ENCODE measurements around the gene FERMT2.
"Not testable (repeated sequence)": the region's sequence is repeated elsewhere in the genome, so short reads cannot be mapped to it uniquely, and the experiment has no call there.

FERMT2 gene

GRCh38 chr14:52900731-52901130 is 50.1 kb downstream of the FERMT2 start:
- DNase-seq (ENCODE audit: low read depth) = no peak

GRCh38 chr14:52898496-52898895 is 52.4 kb downstream of the FERMT2 start:
- DNase-seq (ENCODE audit: low read depth) = no peak

DNA sequence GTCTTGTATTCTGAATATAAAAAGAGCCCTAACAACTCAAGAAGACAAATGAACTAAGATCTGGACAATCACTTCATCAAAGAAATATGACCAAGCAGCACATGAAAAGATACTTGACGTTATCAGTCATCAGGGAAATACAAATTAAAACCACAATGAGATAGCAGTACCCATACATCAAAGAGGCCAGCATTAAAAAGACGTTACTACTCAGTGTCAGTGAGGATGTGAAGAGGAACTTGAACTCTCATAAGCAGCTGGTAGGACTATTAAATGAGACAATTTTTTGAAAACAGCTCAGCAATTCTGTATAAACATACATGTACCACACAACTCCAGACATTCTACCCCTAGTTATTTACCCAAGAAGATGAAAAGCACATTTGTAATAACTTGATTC is 55.9 kb downstream of the FERMT2 start:
- peak; percentile 50 for DNase-seq (ENCODE audit: low read depth)

DNA sequence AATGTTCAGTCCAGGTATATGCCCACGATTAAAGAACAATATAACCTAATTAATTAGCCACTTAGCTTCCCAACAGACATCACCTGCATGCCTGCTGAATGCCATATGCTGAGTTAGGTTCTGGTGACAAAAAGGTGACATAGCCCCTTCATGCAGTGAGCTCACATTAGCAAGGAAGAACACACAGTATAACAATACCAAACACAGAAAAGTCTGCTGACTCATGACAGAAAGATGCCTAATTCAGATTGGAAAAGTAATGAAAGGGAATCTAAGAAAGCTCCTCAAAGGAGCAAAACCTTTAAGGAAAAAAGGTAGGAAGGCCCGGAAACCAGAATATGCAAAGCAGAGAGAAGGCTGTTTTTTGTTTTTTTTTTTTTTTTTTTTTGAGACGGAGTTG is 59.0 kb downstream of the FERMT2 start:
- no peak for DNase-seq (ENCODE audit: low read depth)

DNA sequence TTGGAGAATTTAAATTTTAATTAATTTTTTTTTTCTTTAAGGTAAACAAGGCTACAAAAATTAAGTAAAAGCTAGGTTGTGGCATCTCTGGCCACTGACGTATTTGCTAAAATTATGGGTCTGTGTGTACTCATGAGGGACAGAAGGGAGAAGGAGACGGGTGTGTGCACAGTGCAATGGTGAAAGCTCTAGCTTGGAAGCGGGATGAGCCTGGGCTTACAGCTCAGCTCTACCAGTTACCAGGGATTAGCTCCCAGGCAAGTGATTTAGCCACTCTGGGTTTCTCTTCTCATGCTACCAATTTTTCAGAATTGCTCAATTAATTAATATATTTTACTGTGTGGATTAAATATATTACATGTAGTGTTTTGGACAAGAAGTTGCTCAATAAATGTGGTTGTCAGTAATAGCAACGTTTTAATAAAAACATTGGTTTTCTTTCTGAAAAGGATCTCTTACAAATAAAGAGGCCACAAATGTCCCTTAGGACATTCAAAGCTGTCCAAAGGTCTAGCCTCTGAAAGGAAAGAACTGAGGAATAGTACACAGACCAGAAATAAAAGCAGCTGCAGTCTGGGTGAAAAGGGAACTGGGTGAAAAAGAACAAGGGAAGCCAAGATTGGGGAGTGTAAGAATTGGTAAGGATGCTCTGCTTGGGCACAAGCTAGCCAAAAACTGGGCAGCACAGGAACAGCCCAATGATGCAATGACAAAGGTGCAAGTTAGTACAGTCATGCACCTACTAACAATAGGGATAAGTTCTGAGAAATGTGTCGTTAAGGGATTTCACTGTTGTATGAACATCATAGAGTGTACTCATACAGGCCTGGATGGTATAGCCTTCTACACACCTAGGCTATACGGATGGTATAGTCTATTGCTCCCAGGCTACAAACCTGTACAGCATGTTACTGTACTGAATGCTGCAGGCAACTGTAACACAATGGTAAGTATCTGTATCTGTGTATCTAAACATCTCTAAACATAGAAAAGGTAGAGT is 61.7 kb downstream of the FERMT2 start:
- DNase-seq (ENCODE audit: low read depth) = peak; percentile 84

GRCh38 chr14:52888159-52888558 is 62.7 kb downstream of the FERMT2 start:
- DNase-seq (ENCODE audit: low read depth) = no peak

DNA sequence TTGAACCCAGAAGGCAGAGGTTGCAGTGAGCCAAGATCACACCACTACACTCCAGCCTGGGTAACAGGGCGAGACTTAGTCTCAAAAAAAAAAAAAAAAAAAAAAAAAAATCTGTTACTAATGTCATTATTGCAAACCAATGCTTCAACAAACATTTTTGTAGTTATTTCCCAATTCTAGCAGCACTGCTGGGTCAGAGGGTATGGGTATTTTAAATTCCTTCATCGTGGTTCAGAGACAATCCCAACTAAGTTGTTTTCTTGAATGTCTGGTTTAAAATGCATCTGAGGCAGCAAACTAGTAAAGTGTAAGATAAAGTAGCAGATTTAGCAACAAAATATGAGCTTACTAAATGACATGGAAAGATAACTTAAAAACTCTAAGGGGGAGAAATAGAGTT is 65.6 kb downstream of the FERMT2 start:
- DNase-seq (ENCODE audit: low read depth) = peak; percentile 66

- DNase-seq (ENCODE audit: low read depth) = no peak
Measured at GRCh38 chr14:52883658-52884057, 67.2 kb downstream of the FERMT2 start.

DNA sequence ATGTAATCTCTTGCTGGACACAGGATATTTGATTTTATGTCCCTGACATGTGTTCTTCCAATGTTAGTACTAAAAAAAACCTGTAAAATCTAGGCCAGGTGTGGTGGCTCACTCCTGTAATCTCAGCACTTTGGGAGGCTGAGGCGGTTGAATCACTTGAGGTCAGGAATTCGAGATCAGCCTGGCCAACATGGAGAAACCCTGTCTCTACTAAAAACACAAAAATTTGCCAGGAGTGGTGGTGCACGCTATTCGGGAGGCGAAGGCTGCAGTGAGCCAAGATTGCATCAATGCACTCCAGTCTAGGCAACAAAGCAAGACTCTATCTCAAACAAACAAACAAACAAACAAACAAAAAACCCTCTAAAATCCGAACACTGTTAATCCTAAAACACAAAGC is 68.0 kb downstream of the FERMT2 start:
- no peak for DNase-seq (ENCODE audit: low read depth)

DNA sequence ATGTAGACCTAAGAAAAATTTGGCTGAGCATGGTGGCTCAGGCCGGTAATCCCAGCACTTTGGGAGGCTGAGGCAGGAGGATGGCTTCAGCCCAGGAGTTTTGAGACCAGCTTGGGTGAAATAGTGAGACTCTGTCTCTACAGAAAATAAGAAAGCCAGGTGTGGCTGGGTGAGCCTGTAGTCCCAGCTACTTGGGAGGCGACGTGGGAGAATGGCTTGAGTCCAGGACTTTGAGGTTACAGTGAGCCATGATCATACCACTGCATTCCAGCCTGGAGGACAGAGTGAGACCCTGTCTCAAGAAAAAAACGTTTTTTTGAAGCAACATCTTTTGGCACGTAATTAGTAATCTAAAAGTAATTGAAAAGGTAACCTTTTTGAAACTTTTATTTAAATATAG is 70.9 kb downstream of the FERMT2 start:
- no peak for DNase-seq (ENCODE audit: low read depth)

GRCh38 chr14:52878946-52879345 is 71.9 kb downstream of the FERMT2 start:
- DNase-seq (ENCODE audit: low read depth) = no peak

DNA sequence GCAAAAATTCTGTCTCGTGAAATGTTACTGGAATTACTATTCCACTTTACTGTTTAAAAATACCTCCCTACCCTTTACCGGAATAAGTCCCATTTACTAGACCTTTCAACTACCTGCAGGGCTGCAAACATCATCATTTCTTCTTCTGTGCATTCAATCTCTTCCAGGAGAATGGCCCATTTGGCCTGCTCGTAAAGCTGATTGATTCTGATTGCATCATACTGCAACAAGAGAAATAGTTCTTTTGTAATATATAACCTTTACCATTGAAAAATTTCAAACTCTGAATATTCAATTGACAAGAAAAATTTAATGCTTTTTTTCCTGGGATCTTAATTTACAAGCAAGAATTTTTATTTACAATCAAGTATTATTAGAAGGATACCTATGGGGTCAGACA is 72.4 kb downstream of the FERMT2 start:
- DNase-seq (ENCODE audit: low read depth) = no peak

DNA sequence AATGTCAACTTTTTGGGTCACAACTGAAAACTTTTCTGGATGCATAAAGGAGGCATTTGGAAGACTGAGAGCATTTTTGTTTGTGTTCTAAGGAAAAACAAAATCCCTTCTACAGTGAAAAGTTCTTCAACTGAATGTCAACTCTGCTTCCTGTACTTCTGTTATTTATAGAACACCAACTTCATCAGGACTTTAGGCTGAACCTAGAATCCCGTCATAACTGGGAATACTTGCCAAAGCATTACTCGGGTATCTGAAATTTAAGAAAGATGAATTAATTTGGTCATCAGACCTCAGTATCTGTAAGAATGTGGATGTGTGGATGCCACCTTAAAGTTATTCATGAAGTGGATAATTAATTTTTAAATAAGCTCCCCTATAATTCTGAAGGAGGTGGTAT is 73.2 kb downstream of the FERMT2 start:
- peak; percentile 61 for DNase-seq (ENCODE audit: low read depth)

DNA sequence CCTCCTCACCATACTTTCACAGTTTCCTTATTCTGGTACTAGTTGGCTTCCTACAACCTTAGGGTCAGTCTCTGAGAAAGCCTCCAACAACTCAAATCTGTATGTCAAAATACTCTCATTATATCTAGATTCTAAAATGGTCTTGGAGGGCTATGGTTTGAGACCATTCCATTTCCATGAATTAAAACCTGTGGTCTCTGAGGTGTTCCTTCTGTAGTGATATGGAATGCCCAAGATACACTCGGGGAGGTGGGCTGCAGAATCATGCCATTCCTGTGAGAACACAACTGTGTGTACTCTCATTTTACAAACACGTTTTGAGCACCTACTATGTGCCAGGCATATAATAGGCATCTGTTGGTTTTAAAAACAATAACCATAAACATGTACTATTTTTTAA is 74.0 kb downstream of the FERMT2 start:
- no peak for DNase-seq (ENCODE audit: low read depth)

GRCh38 chr14:52876311-52876710 is 74.5 kb downstream of the FERMT2 start:
- DNase-seq (ENCODE audit: low read depth) = peak; percentile 63

GRCh38 chr14:52875707-52876106 is 75.1 kb downstream of the FERMT2 start:
- DNase-seq (ENCODE audit: low read depth) = no peak

GRCh38 chr14:52874389-52874788 is 76.5 kb downstream of the FERMT2 start:
- DNase-seq (ENCODE audit: low read depth) = no peak

GRCh38 chr14:52873694-52874093 is 77.2 kb downstream of the FERMT2 start:
- peak; percentile 81 for DNase-seq (ENCODE audit: low read depth)

- no peak for DNase-seq (ENCODE audit: low read depth)
Measured at GRCh38 chr14:52873065-52873464, 77.8 kb downstream of the FERMT2 start.

DNA sequence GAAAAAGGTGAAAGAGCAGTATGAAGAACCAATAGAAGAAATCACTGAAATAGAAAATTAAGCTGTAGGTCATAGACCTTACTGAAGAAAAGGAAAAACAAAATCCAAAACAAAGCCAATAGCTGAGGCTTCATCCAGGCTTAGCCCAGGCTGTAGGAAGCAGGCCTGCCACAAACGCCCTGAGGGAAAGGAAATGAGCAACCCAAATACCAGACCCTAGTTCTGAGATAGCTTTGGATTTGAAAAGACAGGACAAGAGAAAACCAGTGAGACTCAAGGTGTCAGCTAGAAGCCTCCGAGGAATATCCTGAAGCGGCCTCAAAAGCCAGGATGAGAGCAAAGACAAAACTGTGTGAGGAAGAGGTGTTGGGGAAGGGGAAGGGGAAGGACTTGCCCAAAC is 79.2 kb downstream of the FERMT2 start:
- DNase-seq (ENCODE audit: low read depth) = no peak

GRCh38 chr14:52868911-52869618 is 81.8 kb downstream of the FERMT2 start:
- DNase-seq (ENCODE audit: low read depth) = no peak

DNA sequence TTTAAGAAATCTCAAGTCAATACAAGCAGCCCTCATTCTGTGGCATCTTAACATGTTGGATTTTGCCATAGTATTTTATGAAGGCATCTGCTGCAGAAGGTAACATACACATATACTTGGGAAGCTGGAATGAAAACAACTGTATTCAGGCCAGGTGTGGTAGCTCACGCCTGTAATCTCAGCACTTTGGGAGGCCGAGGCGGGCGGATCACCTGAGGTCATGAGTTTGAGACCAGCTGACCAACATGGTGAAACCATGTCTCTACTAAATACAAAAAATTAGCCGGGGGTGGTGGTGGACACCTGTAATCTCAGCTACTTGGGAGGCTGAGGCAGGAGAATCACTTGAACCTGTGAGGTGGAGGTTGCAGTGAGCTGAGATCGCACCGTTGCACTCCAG is 86.0 kb downstream of the FERMT2 start:
- not testable (repeated sequence) for DNase-seq (ENCODE audit: low read depth)

DNA sequence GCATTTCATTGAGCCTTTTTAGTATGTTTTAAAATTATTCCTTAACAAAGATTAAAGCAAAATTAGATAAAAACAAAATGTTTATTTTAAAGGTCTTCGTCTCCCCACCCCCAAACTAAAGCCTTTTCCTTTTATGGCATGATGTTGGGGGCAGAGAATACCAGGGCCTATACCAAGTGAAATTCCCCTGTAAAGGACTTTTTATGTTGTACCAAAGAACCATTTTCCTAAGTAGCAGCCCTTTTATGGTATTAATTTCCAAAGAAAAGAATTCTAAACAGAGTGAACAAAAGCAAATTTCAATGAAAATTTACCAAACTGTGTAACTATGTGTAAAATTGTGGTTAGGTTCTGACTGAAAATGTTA is 87.5 kb downstream of the FERMT2 start:
- no peak for DNase-seq (ENCODE audit: low read depth)

All from fibroblast of gingiva (primary cell).